HG03060 (cell line): ENCODE measurements around the gene MLH3.

Experiments used
- ATAC-seq: cut with Tn5 transposase; IDR thresholded peaks from one replicate; pipeline ENCODE4 v1.9.1; 2021; ENCODE audit warnings: low read depth, moderate number of reproducible peaks; ENCODE audit not compliant: unreplicated experiment

Gene MLH3

DNA sequence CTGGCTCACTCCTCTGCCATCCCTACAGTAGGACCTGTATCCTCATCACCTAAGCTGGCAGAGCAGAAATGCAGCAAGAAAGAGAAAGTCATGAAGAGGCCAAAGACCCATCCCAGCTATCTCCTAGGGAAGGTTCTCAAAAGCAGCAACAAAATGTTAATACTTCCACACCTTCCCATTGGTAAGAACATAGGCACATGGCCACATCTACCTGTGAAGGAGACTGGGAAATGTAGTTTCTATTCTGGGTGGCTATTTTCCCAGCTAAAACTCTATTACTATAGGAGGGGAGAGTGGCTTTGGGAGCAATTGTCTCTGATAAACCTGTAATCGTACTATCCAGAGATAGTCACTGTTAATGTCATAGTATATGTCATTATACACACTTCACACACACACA lies 62.3 kb downstream of the MLH3 start:
- ATAC-seq, result no peak

DNA sequence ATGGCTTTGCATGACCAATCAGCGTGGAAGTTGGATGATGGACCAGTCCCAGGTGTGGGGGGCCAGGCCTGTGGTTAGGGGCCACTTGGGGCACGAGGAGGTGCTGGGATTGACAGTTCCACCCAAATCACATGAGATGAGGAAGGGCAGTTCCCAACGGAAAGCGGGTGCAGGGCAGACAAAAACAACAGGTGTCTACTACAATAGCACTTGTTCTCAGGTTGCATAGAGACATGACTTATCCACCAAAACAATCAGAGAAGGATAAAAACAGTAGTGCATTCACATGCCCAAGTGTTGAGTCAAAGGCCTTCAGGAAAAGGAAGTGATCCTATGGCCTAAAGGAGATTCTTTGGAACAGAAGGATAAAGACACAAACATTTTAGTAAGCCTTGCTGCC lies 63.1 kb downstream of the MLH3 start:
- ATAC-seq, result no peak

DNA sequence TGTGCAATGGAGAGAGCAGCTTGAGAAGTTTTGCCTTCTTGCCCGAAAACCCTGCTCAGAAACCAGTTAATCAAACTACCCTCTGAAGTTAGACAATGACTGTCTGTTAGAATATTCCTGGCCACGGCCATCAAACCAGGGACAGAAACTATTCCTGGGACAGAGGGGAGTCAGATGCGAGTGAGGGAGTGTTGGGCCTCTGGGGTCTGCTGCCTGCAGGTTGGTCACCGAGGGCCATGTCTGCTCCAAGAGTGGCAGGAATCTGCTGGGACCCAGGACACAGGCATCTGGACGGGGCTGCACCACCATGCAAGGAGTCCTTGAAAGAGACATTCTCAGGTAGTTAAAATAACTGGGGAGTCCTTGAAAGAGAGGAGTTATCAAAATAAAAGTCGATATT lies 65.5 kb downstream of the MLH3 start:
- ATAC-seq, result no peak

DNA sequence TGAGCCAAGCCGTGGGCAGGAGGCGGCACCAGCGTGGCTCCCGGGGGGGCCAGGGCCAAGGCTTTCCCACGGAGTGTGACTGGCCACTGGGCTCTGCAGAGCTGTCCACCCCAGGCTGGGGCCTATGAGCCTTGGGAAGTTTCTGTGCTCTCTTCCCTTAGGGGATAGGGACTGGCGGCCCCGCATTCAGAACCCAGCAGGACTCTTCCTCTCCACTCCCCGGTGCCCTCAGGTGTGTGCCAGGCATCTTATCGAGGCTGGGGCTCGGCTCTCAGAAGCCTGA lies 66.3 kb downstream of the MLH3 start:
- ATAC-seq, result no peak

DNA sequence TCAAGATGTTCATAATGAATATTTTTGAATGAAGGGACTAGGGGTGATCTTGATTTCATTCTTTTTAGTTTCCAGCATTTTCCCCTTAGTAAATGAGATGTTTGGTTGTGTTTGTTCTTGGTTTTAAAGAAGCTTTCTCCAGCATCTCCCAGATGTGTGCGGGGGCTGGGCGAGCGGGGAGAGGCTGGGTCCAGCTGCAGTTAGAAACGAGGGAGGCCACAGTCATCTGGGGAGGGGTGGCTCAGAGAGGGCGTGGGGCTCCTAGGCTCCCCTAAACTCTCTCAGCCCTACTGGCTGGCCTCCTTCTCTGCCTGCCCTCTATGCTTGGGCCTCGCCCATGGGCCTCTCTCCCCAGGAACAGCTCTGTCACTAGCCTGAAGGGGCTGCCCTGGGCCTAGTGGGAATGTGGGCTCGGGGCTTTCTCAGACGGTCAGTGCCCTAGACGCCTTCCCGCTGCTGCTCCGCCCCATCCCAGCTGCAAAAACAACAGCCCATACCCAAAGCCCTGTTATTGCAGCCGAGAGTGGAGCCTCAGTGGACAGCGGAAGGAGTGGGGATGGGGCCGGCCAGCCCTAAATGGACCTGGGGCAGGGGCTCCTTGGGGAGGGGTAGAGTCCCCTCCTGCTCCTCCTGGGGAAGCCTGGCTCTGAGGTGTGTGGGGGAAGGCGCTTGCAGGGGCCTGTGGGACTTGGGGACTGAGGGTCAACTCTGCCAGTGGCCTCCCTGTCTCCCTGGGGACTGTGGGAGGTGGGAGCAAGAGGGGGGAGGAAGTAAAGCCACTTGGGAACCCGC lies 66.8 kb downstream of the MLH3 start:
- no peak for ATAC-seq

DNA sequence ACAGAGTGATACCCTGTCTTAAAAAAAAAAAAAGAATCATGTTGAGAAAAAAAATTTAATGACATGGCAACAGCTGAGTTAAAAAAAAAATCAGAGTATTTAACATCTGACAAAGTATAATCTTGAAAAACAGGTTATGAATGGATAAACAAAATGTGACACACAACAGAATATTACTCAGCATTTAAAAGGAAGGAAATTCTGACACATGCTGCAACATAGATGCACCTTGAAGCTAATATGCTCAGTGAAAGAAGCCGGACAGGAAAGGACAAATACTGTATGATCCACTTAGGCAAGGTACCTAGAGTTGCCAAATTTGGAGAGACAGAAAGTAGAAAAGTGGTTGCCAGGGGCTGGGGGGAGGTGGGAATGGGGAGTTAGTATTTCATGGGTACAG lies 67.9 kb downstream of the MLH3 start:
- no peak for ATAC-seq

DNA sequence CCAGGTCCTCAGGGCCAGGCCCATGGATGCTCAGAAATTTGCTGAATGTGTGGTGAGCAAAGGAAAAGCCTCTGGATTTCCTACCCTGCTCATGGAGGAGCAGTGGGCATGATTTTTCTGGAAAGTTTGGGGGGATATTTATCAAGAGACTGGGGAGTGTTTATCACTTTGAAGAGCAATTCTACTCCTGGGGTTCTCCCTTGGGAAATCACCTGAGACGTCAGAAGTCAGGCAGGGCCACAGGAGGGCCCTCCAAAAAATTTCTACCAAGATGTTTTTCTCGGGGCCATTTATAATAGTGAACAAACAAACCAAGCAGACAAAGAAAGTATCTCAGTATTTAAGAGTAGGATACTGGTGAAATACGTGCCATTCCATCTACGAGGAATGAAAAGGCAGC lies 68.6 kb downstream of the MLH3 start:
- ATAC-seq, result no peak

DNA sequence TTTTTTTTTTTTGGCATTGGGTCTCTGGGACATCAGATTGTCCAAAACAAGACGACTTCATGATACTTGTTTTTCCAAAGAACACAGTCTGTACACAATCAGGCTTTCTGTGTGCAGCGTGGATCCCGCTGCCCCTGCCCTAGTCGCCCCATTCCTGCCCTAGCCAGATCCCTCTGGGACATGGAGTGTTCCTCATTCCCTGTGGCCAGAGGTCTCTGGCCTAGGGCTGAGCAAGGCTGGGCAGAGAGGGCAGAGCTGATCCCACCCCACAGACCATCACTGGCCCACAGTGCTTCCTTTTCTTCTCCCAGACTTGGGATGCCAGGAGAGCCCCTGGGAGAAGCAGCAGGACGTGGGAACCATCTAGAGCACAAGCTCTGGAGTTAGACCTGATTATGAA lies 69.4 kb downstream of the MLH3 start:
- no peak for ATAC-seq

DNA sequence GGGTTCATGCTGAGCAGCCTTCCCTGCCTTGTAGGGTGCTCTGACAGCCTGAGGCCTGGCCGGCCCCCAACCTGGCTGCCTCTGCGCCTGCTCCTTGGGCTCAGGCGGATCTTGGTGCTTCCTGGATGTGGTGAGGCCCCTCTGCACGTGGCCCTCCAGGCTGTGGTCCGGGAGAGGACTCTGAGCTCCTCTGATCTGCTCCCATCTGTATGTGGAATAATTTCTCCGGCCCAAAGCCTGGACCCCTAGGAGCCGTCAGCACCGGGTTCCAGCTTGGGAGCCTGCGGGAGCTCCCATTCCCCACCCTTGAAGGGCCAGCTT lies 69.8 kb downstream of the MLH3 start:
- ATAC-seq, result no peak

DNA sequence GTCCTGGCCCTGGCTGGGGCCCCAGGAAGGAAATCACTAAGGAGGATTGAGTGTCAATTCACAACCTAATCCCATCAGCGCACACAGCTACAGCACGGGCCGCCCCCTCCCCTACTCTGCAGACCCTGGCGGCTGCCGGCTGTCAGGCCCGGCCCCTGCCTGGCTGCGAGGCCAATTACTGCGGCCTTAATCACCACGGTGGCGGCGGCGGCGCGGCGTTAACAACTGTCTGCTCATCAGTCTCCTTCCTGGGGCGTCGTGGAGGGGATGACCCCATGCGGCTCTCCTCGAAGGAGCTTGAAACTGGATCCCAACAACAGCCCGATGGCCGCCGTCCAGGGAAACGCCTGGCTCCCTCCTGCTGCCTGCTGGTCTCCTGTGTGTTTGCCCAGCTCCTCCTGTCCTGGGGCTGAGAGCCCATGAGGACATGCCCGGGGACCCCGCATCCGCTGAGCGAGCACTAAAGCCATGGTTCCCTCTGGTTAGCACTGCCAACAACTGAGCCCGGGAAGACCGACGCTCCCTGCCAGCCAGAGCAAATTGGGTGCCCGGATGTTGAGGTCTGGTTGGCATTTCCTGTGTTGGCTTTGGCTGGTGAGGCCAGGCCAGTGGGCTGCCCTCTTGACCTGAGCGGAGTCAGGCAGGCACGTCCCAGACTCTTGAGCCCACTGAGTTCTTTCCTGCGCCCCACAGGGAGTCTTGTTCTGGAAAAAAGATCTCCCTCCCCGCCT lies 70.4 kb downstream of the MLH3 start:
- no peak for ATAC-seq

DNA sequence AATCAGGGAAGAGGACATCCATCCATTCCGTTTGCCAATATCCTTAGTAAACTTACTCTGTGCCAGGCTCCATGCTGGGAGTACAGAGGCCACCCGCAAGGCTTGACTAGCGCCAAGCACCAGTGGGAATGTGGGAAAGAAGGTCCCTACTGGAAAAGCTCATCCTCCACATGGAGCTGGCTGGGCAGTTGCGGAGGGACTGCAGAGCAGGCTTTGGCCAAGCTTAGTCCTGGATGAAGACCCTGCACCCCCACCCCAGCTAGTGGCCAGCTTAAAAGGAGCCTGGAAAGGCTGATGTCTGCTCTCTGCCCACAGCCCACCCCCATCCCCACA lies 70.9 kb downstream of the MLH3 start:
- ATAC-seq, result no peak

DNA sequence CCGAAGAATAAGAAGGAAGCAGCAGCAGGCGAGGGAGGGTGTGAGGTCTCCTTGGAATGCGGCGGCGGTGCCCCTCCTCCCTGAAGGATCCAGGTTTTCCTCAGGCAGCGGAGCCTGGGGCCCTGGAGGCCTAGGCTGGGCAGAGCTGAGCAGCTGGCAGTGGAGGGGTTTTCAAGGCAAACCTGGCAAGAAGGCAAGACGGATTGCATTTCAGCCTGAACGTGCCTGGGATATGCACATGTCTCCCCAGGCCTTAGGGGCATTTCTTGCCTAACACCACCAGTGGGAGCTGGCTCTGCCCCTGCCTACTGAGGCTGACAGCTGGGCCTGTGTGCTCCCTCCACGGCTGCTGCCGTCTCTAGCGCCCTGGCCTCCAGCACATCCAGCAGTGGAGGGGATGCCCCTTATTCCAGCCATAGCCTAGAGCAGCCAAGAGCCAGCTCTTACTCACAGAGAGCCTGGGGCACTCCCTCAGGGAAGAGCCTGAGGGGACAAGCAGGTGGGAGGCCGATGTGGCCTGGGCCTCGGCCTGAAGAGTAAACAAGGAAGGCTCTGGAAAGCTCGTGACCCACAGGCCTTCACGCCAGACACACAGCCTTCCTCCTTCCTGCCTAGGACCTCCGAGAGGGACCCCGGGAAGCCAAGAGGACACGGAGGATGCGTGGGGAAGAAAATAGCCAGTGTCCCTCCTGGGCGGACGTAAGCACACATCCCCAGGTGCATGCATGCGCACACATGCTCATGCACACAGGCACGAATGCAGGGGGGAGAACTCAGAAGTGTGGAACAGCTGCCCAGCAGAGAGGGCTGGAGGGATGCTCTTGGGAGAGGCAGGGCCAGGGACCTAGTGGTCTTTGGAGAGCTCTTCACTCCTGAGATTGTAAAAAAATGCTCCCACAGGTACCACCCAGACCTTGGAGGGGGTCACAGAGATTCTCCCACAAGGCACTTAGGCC lies 71.5 kb downstream of the MLH3 start:
- no peak for ATAC-seq

DNA sequence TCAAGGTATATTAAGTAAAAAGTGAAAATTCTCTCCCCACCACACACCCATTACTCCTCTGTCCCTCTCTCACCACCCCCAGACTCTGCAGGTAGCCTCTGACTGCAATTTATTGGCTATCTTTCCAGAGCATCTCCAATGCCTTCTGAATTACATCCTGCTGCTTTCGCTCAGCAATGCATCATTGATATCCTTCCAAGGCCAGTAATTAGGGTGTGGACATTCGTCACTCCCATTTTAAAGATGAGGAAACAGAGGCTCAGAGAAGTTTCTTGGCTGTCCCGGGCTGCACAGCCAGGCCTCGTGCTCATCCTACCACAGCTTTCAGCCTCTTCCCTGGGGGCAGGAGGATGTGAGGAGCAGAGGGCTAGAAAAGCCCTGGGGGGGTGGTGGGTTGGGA lies 72.2 kb downstream of the MLH3 start:
- ATAC-seq, result no peak

DNA sequence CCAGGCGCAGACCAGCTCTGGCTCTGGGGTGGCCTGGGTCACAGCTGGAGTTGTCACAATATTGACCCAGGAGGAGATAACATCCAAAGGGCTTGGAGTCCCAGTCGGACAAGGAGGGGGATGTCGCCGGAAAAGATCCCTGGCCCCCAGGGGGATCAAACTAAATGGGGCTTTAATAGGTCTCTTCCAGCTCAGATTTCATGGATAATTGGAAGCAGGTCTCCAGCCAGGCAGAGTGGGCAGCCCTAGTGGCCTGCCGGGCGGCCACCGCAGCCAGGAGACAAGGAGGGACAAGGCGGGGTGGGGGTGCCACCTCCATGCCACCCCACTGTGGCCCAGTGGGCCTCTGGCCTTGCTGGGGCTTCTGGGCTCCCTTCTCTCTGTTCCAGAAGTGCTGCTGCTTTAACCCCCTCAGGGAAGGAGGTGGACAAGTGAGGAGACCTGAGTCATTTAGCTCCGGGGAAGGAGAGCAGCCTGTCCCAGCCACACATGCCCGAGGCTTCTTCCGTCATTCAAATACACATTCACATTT lies 72.8 kb downstream of the MLH3 start:
- no peak for ATAC-seq

DNA sequence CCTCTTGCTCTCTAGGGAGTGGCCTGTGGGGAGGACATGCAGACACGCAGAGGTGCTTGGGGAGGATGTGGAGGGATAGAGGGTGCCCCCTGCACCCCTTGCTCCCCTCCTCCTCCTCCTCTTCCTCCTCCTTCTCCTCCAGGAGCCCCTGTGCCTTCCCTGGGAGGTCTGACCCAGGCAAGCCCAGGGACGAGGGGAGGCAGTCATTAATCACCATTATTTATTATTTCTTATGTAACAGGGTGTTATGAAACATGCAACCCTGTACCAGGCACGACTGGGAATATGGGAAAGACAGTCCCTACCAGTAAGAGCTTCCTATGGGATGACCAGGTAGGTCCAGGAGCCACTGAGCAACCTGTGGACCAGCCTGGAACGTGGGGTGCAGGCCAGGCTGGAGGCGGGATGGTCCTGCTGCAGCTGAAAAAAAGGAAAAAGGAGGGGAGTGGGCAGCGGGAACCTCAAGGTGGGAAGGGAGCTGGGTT lies 73.3 kb downstream of the MLH3 start:
- no peak for ATAC-seq

DNA sequence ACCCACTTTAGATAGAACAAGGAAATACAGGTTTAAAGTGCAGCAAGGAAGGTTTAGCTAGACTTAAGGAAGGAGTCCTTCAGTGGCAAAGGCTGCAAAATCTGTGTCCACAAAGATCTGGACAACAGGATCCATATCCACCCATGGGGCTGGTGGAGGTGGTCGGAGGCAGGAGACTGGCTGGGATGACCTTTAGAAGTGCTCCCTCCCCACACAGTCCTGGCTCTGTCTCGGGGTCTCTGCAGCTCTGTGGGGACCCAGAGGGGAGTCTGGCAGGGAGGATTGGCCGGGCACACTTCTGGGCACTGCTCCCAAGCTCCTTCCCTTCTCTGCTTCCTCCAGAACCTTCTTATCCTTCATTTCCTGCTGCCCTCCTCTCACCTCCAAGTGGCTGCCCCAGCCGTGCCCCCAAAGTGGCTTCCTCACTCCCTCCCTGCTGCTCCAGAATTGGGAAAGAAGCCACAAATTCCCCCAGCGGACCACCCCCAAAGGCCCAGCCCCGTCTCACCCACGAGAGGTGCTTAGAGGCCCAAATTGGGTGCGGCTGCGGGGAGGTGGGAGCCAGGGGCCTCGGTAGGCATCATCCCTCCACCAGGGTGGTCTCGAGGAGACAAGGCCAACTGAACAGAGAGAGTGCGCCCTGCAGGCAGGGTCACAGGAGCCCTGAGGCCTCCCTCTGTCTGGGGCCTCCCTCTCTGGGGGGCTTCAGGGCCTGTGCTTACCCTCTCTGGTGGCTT lies 73.9 kb downstream of the MLH3 start:
- no peak for ATAC-seq

DNA sequence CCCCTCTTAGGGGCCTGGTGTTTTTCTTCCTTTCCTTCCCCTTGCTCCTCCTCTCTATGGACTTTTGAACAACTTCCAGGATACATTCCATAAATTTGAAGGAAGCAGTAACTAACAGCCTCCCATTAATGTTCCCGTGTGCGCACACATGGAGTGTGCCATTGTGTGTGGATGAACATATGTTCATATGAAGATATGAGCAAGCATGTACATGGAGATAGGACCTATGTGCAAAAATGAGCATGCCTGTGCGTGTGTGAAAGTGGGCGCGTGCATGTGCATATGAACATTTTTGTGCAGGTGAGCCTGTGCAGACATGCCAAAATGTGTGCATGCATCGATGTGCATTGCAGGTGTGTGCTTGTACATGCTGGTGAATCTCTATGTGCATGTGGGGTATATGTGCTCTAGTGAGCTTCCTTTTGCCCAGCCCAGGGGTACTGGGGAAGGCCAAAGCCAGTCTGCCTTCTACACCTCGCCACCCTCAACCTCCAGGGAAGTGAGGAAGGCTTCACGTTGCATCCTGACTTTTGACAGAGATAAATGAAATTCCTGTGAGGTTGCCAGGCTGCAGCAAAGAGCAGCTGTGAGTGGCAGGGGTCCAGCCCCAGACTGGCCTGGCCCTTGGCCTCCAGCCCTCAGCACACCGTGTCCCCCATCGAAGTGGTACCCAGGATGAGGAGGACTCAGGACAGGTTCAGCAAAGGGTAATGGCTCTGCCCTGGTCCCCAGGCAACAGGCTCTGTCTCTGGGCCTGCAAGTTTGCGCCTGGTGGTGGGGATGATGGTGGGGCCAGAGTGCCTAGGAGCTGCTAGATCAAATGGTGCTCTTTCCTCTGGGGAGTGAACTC lies 74.8 kb downstream of the MLH3 start:
- ATAC-seq, result no peak

DNA sequence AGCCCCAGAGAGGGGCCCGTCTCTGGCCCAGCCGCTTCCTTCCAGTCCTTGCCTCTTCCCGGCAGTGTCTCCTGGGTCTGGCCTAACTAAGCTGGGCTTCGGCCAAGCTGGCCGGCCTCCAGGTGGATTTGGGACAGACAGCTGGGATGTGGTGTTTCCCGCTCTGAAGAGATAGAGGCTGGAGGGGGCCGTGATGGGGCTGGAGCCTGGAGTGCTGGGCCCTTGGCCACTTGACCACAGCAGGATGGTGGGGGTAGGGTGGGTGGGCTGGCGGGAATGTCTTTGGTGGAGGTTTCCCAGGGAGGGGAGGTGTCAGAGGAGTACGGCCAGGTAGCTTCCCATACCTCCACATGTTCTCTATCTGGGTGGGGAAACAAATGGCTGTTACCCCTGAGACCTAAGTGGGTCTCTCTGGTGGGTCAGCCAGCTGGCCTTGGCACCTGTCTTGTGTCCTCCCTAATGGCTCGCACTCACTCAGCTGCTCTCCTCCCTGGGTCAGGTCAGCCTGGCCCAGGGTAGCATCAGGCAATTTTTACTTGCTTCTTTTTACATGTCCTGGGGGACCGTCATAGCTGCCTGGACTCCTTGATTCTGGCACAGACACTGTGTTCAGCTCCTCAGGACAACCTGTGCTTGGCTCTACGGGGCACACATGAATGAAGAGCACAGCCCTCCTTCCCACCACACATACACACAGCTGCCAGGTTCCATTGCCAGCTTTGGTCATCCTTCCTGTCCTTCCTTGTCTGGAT lies 76.0 kb downstream of the MLH3 start:
- ATAC-seq, result no peak
